GM19452 (cell line): Measurements from ENCODE around the gene CBX1.

Experiments used
- ATAC-seq: cut with Tn5 transposase; IDR thresholded peaks from one replicate; pipeline ENCODE4 v1.9.1; 2021; ENCODE audit not compliant: unreplicated experiment

Gene CBX1

GRCh38 chr17:48101012-48101720 lies at the start of gene CBX1:
Gene CBX1, minus strand, starts transcription at chr17:48101478. Its CDS starts 24,474 bp downstream, at chr17:48077004.
- ATAC-seq, result peak; percentile 92

DNA sequence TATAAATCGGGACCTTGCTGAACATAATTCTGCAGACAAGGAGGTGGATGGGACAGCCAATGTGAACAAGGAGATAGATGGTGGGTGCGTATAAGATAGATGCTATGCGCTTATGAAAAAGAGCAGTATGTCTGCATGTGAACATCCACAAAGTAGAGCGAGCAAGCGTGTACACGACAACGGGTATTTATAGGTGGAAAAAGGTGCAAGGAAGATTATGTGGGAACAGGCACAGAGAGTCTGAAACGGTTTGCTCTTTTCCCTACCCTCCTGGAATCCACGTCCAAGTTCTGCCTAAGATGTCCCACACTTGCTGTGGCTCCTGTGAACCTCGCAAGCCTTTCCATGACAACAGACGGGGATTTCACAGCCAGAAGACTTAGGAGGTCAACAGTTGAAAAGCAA lies 49.3 kb upstream of the CBX1 start:
- ATAC-seq, result no peak

- ATAC-seq, result no peak
Observed at GRCh38 chr17:48149787-48150463, 48.6 kb upstream of the CBX1 start.

DNA sequence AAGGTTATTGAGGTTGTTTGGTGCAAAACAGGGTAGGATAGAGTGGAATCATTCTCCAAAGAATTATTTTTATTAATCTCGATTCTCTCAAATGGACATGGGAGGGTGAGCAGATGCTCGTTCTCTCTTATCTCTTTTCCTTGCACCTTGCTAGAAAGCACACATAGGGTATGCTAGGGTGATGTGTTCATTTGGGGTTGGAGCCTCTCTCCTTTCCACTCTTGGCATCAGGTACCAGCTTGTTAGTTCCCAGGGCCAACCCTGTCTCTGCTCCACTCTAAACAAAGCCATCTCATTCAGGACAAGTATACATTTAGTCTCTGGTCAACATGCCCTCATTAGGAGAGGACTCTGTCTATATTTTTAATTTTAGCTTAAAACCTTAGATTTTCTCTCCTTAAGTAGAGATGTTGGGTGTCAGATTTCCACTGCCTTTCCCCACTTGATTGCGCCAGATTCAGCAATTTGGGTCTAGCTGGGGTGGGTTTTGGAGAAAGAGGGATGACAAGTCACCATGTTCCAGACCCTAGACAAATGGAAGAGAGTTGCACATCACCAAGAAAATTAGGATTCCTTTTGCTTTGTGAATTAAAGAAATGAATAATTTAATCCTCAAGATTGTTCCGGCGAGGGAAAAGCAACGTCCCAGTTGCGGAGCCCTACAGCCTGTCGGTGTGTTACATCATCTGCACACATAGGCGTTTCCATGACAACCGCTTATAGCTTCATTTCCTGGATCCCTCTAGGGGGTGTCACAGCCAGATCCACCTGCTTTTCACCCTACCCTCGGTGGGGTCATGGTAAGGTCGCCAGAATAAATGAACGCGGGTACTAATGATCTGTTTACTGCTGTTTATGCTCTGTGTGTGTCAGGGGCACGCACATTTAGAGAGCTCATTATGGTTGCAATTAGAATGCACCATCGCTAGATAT lies 47.8 kb upstream of the CBX1 start:
- no peak for ATAC-seq

- ATAC-seq, result no peak
Observed at GRCh38 chr17:48148029-48148770, 46.9 kb upstream of the CBX1 start.

DNA sequence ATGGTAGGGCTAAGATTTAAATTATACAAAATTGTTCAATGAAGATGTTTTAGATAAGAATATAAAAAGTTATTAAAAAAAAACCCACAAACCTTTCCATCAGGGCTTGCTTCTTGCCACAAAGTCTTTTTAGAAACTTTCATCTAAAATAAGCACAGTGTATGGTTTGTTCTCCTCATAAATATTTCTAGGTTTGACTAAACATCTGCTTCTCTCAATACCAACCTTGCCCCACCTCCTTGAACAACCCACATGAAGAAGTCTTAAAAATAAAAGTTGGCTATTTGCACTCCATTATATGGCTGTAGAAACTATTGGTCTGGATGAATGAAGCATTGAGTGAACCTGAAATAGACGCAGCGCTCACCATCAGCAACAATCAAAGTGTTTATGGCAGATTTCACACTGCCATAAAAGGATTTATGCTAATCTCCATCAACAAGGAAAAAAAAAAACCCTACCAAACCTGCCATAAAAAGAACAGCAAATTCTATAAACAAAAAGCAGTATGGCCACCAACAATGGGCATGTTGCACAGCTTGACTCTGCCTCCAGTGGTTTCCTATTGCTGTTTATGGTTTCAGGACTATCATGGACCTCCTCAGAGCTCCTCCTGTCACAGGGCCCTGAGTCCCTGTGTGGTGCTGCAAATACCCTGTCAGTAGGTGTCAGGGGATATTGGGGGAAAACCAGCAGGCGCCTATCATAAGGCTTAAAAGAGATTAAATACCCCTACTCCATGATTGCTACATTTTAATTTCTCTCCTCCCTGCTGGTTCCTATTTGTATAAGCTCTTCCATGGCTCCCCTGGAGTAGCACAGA lies 43.9 kb upstream of the CBX1 start:
- no peak for ATAC-seq

- ATAC-seq, result no peak
Observed at GRCh38 chr17:48144231-48144630, 43.0 kb upstream of the CBX1 start.

DNA sequence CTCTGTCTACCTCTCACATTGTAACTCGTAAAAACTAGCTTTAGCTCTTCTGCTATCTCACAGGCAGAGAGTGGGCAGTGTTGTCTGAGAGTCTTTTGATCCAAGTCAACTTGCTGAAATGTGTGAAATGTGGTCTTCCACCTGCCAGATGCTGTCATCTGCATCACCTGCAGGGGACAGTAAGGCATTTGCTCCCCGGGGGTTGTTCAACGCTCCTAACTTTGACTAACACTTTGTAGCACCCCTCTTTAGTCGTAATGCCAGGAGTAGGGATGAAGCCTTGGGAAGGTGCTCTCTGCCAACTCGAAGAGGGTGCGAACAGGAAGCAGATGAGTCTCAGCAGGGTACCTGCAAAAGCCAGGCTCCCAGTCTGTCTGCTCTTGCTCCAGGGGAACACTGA lies 42.4 kb upstream of the CBX1 start:
- no peak for ATAC-seq

DNA sequence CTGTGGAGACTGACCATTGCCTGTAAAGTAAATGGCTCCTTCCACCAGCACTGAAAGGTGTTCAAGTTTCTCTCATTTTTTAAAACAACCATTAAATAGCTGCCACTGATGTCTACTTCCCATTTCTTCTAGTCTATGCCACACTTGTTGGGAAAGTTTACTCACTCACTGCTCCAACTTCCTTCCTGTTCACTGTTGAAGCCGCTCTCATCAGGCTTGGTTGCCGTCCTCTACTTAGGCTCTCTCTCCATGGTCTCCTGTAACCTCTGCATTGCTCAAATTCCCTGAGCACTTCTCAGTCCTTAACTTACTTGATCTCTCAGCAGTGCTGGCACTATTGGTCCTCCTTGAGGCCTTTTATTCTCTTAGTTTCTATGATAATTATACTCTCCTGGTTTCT lies 38.7 kb upstream of the CBX1 start:
- ATAC-seq, result no peak

GRCh38 chr17:48137656-48138055 lies 36.4 kb upstream of the CBX1 start:
- ATAC-seq, result no peak

GRCh38 chr17:48134912-48135480 lies 33.7 kb upstream of the CBX1 start:
- ATAC-seq, result no peak

DNA sequence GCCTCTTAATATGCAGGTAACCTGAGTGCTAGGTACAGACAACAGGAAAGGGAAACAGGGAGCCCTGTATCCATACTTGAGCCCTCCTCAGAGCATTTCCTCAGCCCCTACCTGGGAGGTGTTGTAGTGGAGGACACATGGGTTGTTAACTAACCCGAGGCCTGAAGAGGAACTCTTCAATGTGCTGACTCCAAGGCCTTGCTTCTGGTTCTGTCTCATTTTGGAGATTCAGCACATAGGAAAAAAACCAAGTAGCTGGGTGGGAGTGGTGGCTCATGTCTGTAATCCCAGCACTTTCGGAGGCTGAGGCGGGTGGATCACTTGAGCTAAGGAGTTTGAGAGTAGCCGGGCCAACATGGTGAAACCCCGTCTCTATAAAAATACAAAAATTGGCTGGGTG lies 31.1 kb upstream of the CBX1 start:
- no peak for ATAC-seq

GRCh38 chr17:48131216-48131824 lies 30.0 kb upstream of the CBX1 start:
- no peak for ATAC-seq

DNA sequence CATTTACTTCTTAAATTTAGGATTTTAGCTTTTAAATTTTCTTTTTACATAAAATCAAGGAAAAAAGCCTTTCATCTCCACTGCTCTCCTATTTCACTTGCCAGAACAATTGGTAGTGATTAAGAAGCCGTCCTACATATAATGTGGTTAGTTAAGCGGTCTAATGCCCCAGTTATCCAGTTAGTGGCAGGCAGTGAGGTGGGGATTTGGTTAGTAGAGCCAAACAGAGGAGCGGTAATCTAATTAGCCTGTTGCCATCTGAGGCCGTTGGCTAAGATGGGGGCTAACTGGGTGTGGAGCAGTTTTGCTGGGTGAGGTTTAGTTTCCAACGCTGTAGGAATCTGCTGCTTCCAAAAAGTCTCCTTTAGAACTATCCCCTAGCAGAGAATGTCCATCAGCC lies 28.7 kb upstream of the CBX1 start:
- no peak for ATAC-seq

DNA sequence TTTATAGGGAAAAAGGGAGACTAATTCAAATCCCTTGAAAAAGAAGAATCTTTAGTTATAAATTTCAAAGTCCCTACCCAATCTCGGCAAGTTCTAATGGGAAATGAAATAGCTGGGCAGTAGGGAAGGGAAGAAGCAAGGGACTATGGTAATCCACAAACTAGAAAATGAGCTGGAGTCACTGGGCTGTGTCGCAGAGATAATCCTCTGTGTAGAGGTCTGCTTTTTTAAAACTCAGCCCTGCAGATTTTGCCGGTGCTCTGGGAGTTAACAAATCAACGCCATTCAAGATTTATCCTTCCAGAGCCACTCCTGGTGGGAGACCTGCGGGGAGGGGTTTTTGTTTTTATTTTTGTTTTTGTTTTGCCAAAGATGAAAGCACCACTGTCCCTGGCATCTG lies 27.1 kb upstream of the CBX1 start:
- no peak for ATAC-seq

DNA sequence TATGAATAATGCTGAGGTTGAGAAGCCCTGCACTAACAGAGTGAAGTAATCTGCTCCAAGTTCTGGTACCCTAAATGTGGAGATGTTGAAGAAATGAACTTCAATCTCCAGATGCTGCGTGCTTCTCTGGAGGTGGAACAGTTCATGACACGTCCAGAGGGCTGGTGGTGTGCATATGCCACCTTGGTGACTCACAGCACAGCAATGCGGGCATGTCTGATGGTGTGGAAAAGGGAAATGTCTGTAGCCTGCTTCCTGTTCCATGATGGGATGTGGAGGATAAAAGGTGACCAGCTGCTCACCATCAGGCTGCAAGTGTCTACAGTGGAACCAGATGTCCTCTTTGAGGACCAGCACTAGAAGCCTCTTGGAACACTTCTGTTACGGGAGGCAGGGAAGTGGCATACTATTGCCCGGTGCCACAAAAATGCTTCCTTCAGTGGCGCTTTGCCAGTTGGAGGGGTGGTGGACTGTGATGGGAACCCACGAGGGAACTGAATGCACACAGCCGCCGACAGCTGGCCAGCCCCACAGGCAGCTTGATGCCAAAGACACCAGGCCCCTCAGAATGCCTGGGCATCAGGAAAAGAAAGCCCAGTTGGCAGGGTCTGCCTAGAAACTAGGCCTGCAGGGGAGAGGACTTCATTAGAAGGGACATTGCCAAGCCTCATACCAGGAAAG lies 26.2 kb upstream of the CBX1 start:
- no peak for ATAC-seq

DNA sequence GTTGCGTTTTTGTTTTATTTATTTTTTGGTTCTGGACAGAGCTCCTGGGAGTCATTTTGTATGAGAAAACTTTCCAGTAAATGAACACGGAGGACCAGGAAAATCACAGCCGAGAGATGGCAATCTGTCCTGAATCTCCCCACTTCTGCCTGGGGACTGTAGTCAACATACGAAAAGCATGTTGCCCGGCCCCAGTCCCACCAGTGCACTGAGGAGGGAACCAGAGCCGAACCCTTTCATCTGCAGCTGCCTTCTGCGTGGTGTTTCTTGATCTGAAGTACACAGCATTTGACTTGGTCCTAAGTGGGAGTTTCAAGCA lies 25.2 kb upstream of the CBX1 start:
- no peak for ATAC-seq

GRCh38 chr17:48125829-48126531 lies 24.7 kb upstream of the CBX1 start:
- ATAC-seq, result no peak
